Measurements from ENCODE around the gene BCL2L11.

DNA sequence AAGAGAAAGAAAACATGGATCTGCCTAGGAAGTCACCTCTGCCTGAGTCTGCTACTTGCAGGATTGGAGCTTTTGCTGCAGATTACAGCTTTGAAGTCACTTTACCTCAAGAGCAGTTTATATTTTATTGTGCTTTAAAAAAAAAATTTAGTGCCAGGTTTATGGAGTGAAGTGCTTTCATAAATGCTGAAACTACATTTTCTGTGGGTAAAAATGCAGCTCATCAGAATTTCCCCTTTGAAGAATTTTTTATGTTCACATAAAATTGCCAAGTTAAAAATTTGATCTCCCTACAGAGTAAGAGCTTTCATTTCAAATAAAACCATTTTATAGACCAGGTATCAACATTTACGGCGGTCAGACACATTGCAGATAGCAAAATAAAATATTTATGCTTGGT is 25.2 kb downstream of the BCL2L11 start:
- no peak for TF ChIP-seq CTCF (IDR thresholded peaks at IDR 0.05)
- no peak for TF ChIP-seq POLR2AphosphoS5 (IDR thresholded peaks at IDR 0.05)
